Measurements from ENCODE around the gene ACER1.
"Not testable (repeated sequence)": the region's sequence is repeated elsewhere in the genome, so short reads cannot be mapped to it uniquely, and the experiment has no call there.

The ACER1 gene

GRCh38 chr19:6286676-6287075 lies 46.7 kb downstream of the ACER1 start:
- DNase-seq: no peak

DNA sequence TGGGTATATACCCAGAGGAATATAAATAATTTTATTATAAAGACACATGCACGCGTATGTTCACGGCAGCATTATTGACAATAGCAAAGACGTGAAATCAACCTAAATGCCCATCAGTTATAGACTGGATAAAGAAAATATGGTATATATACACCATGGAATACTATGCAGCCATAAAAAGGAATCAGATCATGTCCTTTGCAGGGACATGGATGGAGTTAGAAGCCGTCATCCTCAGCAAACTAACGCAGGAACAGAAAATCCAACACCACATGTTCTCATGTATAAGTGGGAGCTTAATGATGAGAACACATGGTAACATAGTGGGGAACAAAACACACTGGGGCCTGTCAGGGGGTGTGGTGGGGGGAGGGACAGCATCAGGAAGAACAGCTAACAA lies 51.0 kb downstream of the ACER1 start:
- DNase-seq: not testable (repeated sequence)

GRCh38 chr19:6279931-6280591 lies 53.4 kb downstream of the ACER1 start, which contains the start of gene MLLT1:
Gene MLLT1 (minus strand): TSS chr19:6279975. CDS start chr19:6279784, 191 bp downstream.
- peak; percentile 31 for DNase-seq

GRCh38 chr19:6279620-6279930 lies 53.8 kb downstream of the ACER1 start:
- no peak for DNase-seq

DNA sequence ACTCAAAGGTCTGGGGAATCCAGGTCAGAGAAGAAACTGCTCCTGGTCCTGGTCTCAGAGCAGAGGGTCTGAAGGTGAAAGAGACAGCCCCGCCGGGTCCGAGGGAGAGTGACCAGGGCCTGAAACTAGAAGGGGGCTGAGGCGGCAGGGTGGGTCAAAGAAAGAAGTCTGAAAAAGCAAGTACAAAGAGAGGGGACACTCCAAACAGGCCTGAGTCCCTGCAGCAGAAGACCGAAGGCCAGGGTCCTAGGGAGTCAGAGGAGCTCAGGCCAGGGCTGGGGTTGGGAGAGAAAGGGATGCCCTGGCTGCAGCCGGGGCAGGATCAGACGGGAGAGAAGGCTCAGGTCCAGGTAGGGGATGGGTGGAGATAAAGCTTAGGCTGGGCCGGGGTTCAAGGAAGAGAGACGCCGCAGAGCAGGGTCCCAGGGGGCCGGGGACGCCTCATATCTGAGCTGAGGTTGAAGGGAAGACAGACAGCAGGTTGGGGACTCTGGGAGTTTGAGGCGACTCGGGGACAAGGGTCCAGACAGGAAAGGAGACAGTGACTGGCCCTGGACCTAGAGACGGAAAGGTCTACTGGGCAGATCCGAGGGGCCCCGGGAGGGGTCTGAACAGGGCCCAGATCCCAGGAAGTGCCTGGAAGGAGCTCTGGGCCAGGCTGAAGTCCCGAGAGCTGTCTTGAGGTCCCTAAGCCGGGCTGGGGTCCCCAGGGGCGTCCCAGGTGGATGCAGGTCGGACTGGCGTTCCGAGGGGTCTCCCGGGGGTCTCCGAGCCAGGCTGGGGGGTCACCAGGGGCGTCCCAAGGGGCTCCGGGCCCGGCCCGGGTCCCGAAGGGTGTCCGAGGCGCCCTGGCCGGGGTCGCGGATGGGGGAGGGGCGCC lies 54.4 kb downstream of the ACER1 start:
- DNase-seq: no peak

GRCh38 chr19:6278051-6278450 lies 55.4 kb downstream of the ACER1 start:
- DNase-seq: no peak

- no peak for DNase-seq
Measured at GRCh38 chr19:6276447-6276846, 57.0 kb downstream of the ACER1 start.

GRCh38 chr19:6275170-6275744 lies 58.2 kb downstream of the ACER1 start:
- no peak for DNase-seq

DNA sequence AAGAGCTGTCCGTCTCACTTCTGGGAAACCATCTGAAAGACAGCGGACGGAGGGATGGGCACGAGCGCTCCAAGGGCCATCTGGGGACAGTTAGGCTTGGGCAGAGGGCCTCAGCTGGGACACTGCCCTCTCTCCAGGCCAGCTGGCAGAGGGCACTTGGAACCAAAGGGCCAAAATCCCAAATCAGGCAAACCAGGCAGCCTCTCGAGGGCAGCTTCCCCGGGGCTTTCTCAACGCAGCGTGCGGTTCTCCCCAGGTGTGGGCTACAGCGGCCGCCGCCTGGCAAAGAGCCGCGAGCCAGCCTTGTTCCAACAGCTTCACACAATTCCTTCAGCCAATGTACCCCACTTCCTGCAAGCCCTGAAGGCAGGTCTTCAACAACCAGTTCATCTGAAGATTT lies 58.7 kb downstream of the ACER1 start:
- DNase-seq: no peak

- no peak for DNase-seq
Measured at GRCh38 chr19:6273701-6274601, 59.5 kb downstream of the ACER1 start.

GRCh38 chr19:6272913-6273600 lies 60.4 kb downstream of the ACER1 start:
- no peak for DNase-seq

DNA sequence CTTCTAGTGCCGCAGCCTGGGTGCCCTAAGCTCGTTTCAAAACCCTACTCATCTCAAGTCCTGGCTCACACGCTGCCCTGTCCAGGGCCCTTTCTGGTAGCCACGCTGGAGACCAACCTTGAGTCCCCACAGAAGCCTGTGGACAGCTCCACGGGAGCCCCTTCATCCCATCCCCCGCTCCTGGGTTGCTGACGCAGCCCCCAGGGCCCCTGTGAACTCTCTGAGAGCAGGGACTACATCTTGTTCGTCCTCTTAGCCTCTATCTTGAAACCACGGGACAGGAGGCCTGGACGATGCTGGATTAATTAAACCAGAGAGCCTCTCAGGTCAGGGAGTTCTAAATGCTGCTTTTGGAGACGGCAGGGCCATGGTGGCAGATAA lies 61.0 kb downstream of the ACER1 start:
- DNase-seq: no peak

DNA sequence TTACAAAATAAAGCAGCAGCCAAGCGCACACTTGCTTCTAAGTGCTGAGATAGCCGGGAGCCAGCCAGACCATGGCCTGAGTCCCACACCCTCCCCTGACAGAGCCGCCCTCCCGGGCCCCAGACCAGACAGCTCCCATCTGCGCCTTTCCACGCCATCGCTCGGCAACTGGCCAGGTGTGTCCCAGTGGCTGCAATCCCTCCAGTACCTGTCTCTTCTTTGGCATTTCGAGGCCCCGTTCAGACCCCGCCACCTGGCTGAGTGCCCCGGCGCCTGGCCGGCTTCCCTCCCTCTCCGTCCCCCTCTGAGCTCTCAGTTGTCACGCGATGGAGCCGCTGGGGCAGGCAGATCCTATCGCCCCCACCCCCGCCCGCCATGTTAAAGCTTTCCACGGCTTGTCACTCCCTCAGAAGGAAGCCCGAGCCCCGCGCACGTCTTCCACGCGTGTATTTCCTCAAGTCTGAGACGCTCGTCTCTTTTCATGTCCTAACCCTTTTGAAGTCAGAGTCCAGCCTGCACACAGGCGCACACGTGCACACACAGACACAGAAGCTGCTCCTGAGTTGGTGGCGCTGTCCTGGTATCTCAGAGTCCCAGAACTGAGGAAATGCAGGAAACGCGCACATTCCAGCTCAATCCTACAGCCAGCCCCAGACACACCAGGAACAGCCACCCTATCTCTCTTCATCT lies 61.5 kb downstream of the ACER1 start:
- DNase-seq: no peak

DNA sequence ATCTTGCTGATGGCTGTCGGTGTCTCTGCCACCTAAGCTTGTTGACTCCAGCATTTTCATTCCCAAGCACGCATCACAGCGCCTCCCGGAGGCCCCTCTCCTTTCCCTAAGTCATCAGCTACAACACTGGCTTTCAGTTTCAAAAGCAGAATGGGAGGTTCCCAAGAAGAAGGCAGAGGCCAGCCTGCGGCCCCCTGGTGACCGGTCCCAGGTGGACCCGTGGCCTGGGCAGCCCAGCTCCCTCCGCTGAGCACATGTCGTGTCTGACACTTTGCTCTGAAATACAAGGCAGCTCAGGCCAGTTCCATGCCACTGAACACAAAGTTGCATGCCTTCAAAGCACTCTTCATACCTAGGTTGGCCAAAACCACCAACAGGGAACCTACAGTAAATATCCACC lies 62.2 kb downstream of the ACER1 start:
- no peak for DNase-seq

- no peak for DNase-seq
Measured at GRCh38 chr19:6270822-6271221, 62.6 kb downstream of the ACER1 start.

DNA sequence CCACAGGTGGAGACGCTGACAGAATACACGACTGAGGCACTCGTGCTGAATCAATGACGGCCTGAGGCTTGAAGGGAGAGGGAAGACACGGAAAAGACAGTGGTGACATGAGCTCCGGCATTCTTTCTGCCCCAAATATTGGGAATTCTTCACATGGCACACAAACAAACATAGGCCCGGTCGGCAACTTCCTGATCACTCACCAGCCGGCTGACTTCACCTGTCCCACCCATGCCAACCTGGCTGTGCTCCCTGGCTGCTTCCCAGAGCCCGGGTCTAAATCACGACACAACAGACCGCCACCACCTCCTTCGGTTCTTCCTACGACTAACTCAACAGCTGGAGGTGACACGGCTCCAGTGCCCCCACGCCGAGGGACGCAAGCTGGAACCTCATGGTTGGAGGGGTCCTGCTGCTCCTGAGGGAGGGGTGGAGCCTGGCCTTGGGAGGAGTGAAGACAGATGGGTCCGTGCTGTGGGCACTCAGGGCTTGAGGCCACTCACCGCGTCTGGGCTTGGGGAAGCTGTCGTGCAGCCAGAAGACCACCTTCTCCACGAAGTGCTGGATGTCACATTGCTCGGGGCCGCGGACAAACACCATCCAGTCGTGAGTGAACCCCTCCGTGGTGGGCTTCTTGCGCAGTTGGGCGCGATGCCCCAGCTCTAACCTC lies 63.2 kb downstream of the ACER1 start:
- DNase-seq: no peak

DNA sequence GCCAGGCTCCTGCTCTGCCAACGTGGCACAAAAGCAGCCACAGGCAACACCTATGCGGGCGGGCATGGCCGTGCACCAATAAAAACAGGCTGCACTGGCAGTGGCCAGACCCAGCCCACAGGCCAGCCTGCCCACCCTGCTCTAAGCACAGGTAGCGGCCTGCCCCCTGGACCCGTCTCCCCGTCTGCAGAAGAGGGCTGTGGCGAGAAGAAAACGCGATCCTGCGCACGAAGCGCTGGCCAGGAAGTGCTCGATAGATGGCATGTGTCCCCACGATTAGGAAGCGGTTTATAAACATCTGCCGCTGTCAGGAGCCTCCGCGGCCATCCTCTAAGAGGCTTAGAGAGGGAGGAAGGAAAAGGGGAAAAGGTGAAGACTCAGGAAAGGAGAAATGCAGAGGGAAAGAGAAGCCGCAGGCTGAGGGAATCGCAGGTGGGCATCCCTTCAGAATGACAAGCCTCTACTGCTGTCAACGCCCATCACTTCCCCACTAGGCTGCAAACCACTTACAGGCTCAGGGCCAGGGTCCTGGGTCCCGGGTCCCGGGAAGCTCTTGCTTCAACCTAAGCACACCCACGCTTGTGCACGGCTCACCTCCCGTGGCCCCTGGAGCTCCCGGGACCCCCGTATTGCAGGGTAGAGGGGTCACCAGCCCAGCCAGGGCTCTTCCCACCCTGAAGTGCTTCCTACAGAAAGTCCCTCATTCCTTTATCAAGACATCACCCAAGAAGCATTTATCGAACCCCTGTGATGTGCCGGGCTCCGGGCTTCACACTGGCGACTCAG lies 64.1 kb downstream of the ACER1 start:
- no peak for DNase-seq

- no peak for DNase-seq
Measured at GRCh38 chr19:6268382-6268771, 65.0 kb downstream of the ACER1 start.

DNA sequence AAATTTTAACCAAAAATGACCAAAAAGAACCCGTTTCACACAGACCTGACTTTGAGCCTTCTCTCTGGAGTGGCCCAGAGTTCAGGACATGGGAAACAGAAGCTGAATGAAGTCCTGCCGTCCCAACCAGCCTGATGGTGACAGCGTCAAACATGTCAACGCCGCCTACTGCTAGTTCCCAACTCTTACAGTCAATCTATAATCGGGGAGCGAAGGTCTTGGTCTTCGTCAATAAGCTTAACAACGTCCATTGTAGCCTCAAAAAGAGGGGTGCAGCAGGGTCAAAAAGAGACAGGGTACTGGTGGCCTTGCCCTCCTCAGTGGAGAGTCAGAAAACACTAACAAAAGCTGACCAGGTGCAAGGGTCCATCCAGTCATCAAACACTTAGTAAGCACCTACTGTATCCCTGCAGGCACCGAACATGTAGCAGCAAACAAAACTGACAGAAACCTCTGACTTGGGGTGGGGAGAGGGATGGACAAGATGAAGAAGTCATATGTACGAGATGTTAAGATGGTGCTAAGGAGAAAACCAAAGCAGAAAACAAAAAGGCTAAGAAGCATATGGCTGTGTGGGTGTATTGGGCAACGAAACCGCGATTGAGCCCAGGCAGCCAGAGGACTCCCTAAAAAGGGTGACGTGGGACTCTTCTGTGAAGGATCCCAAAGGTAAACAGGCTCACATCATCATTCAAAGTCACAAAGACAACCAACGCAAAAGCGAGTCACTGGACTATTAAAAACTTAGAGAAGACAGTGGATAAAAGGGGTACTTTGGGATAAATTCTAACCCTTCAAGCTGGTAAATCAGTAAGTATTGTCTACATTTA lies 65.6 kb downstream of the ACER1 start:
- DNase-seq: no peak

DNA sequence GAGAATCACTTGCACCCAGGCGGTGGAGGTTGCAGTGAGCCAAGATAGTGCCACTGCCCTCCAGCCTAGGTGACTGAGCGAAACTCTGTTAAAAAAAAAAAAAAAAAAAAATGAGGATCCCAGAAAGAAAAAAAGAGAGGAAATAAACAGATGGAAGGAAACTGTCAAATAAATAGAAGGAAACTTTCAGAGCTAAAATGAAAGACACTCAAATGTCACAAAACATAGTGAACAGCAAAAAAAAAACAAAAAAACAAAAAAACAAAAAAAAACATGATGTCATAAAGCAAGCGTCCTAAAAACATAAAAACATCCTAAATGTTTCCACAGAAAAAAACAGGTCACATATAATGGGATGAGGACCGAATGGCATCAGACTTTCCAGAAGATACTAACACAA lies 68.6 kb downstream of the ACER1 start:
- no peak for DNase-seq

Measured in NCI-H748 treated with DMSO at 0.1 percent for 48 hours (cell line).